GM19324 (cell line): ENCODE results near the gene OR7C1.
"Not testable (repeated sequence)": the region's sequence is repeated elsewhere in the genome, so short reads cannot be mapped to it uniquely, and the experiment has no call there.

Experiments used
- ATAC-seq: cut with Tn5 transposase; IDR thresholded peaks from one replicate; pipeline ENCODE4 v1.9.1; 2021; ENCODE audit warnings: mild to moderate bottlenecking, moderate library complexity; ENCODE audit not compliant: unreplicated experiment, low FRiP score

The OR7C1 gene

GRCh38 chr19:14785102-14785793 lies 49.7 kb downstream of the OR7C1 start:
- ATAC-seq = not testable (repeated sequence)

GRCh38 chr19:14784730-14785101 lies 50.3 kb downstream of the OR7C1 start:
- ATAC-seq = not testable (repeated sequence)

- not testable (repeated sequence) for ATAC-seq
Observed at GRCh38 chr19:14783410-14783998, 51.5 kb downstream of the OR7C1 start.

- no peak for ATAC-seq
Observed at GRCh38 chr19:14782626-14783409, 52.2 kb downstream of the OR7C1 start.

GRCh38 chr19:14781713-14782536 lies 53.1 kb downstream of the OR7C1 start:
- ATAC-seq = not testable (repeated sequence)

- not testable (repeated sequence) for ATAC-seq
Observed at GRCh38 chr19:14780622-14781225, 54.3 kb downstream of the OR7C1 start.

- ATAC-seq = no peak
Observed at GRCh38 chr19:14779151-14779550, 55.8 kb downstream of the OR7C1 start.

- ATAC-seq = not testable (repeated sequence)
Observed at GRCh38 chr19:14778110-14778845, 56.7 kb downstream of the OR7C1 start, which contains the start of gene ADGRE2. TSS of gene ADGRE2 (minus strand) at chr19:14778560. CDS start at chr19:14776756, 1,804 bp downstream.

GRCh38 chr19:14777645-14778044 lies 57.3 kb downstream of the OR7C1 start:
- ATAC-seq = not testable (repeated sequence)

- ATAC-seq = no peak
Observed at GRCh38 chr19:14775869-14776586, 59.0 kb downstream of the OR7C1 start.

GRCh38 chr19:14775326-14775725 lies 59.7 kb downstream of the OR7C1 start:
- ATAC-seq = not testable (repeated sequence)

GRCh38 chr19:14774373-14774772 lies 60.6 kb downstream of the OR7C1 start:
- ATAC-seq = no peak

- ATAC-seq = not testable (repeated sequence)
Observed at GRCh38 chr19:14773722-14774121, 61.3 kb downstream of the OR7C1 start.

GRCh38 chr19:14772995-14773394 lies 62.0 kb downstream of the OR7C1 start:
- ATAC-seq = no peak

- ATAC-seq = no peak
Observed at GRCh38 chr19:14772467-14772866, 62.5 kb downstream of the OR7C1 start.

GRCh38 chr19:14770944-14771839 lies 63.8 kb downstream of the OR7C1 start:
- ATAC-seq = no peak

- ATAC-seq = no peak
Observed at GRCh38 chr19:14770136-14770535, 64.8 kb downstream of the OR7C1 start.

- ATAC-seq = no peak
Observed at GRCh38 chr19:14769201-14769600, 65.8 kb downstream of the OR7C1 start.
